ENCODE data around the gene KCNIP4.

The KCNIP4 gene

GRCh38 chr4:21709031-21709430 is 239.5 kb downstream of the KCNIP4 start:
- TF ChIP-seq CTCF (IDR thresholded peaks at IDR 0.05; ENCODE audit: low read depth, low read length, missing control alignments) = no peak
- no peak for DNase-seq (ENCODE audit: extremely low read depth, low read depth)
- no peak overlapping the region for H3K4me3 ChIP-seq (replicated peaks; ENCODE audit: low read depth, low read length)

- no peak for DNase-seq (ENCODE audit: extremely low read depth, low read depth)
- no peak for TF ChIP-seq CTCF (IDR thresholded peaks at IDR 0.05; ENCODE audit: low read depth, low read length, missing control alignments)
- H3K4me3 ChIP-seq (replicated peaks; ENCODE audit: low read depth, low read length) = no peak overlapping the region
These were observed 249.1 kb downstream of the KCNIP4 start for GRCh38 chr4:21699446-21699845.

- DNase-seq (ENCODE audit: extremely low read depth, low read depth) = no peak
- no peak overlapping the region for H3K4me3 ChIP-seq (replicated peaks; ENCODE audit: low read depth, low read length)
- no peak for TF ChIP-seq CTCF (IDR thresholded peaks at IDR 0.05; ENCODE audit: low read depth, low read length, missing control alignments)
These were observed 251.0 kb downstream of the KCNIP4 start for GRCh38 chr4:21697583-21697982.

GRCh38 chr4:21695141-21695540 is 253.4 kb downstream of the KCNIP4 start:
- no peak for TF ChIP-seq CTCF (IDR thresholded peaks at IDR 0.05; ENCODE audit: low read depth, low read length, missing control alignments)
- no peak overlapping the region for H3K4me3 ChIP-seq (replicated peaks; ENCODE audit: low read depth, low read length)
- DNase-seq (ENCODE audit: extremely low read depth, low read depth) = no peak

GRCh38 chr4:21692241-21692640 is 256.3 kb downstream of the KCNIP4 start:
- no peak for TF ChIP-seq CTCF (IDR thresholded peaks at IDR 0.05; ENCODE audit: low read depth, low read length, missing control alignments)
- no peak overlapping the region for H3K4me3 ChIP-seq (replicated peaks; ENCODE audit: low read depth, low read length)
- no peak for DNase-seq (ENCODE audit: extremely low read depth, low read depth)

GRCh38 chr4:21688596-21689265 is 259.8 kb downstream of the KCNIP4 start:
- DNase-seq (ENCODE audit: extremely low read depth, low read depth) = no peak
- TF ChIP-seq CTCF (IDR thresholded peaks at IDR 0.05; ENCODE audit: low read depth, low read length, missing control alignments) = no peak
- H3K4me3 ChIP-seq (replicated peaks; ENCODE audit: low read depth, low read length) = no peak overlapping the region

- H3K4me3 ChIP-seq (replicated peaks; ENCODE audit: low read depth, low read length) = no peak overlapping the region
- DNase-seq (ENCODE audit: extremely low read depth, low read depth) = no peak
- no peak for TF ChIP-seq CTCF (IDR thresholded peaks at IDR 0.05; ENCODE audit: low read depth, low read length, missing control alignments)
These were observed 262.7 kb downstream of the KCNIP4 start for GRCh38 chr4:21685911-21686310.
